Ovary (tissue), 3 donors: Measurements from ENCODE around the gene KRTAP19-1.

Source experiments
- CTCF ChIP-seq, 3 donors: fragments of 450-650 bp in 2 of 3; fragments of 200-600 bp in 1 of 3; IDR thresholded peaks; one replicate each; pipeline versions ENCODE4 v1.5.1 to v1.8.0; 2016 to 2022; ENCODE audit warnings: antibody characterized with exemption in 3 of 3, mild to moderate bottlenecking in 1 of 3
- EP300 ChIP-seq: sonication (generic); formaldehyde crosslinking; IDR thresholded peaks from one replicate; pipeline ENCODE4 v1.6.1; 2017; ENCODE audit warnings: antibody characterized with exemption
- POLR2A ChIP-seq: fragments of 450-650 bp; IDR thresholded peaks from one replicate; pipeline ENCODE4 v1.6.1; 2017; ENCODE audit warnings: antibody characterized with exemption, mild to moderate bottlenecking, moderate library complexity
- donor health status: DM: no; HTN: no; CAD: no.

GRCh38 chr21:30486180-30486579, 6.0 kb upstream of the KRTAP19-1 start:
- no peak for TF ChIP-seq EP300
- no peak for TF ChIP-seq CTCF (IDR thresholded peaks at IDR 0.05)
- TF ChIP-seq POLR2A: no peak
